H1 (cell line): ENCODE data around the gene DCLK1. TPM values are rescaled to one million over a fixed set of nuclear protein-coding genes. Genes with fewer than 3 reads are reported as not detected.

ENCODE experiments used
- CTCF ChIA-PET: fragments of 300-600 bp; sonication (Branson Sonifier 250); formaldehyde crosslinking; loops from one replicate; lab custom pipeline; 2021; ENCODE audit not compliant: partially characterized antibody; lab: Charles Lee
- POLR2A ChIA-PET: fragments of 300-600 bp; sonication (Branson Sonifier 250); formaldehyde crosslinking; loops from one replicate; lab custom pipeline; 2021; ENCODE audit warnings: inconsistent platforms; ENCODE audit not compliant: partially characterized antibody; lab: Charles Lee
- DNase-seq, 2 experiments: peaks; one replicate each; pipeline versions ENCODE4 v3.0.0 to v3.0.0-alpha.2; 2010 to 2022; ENCODE audit warnings: low spot score in 2 of 2, low read depth in 1 of 2, mixed read lengths in 1 of 2
- FAIRE-seq: peaks from 2 replicates; lab custom pipeline; 2011; peaks lifted over from hg19 to GRCh38; lab: Jason Lieb, UNC
- H2AFZ ChIP-seq: 2 replicates; pipeline ENCODE4 v1.8.1; 2012; ENCODE audit warnings: low read length, inconsistent platforms
- H2AK5ac ChIP-seq: 2 replicates; pipeline ENCODE4 v1.6.1; 2013; ENCODE audit warnings: low read depth, low read length
- H2BK120ac ChIP-seq: replicated peaks from 2 replicates; pipeline ENCODE3; 2013; ENCODE audit warnings: low read depth, low read length, inconsistent platforms
- H2BK12ac ChIP-seq: 2 replicates; pipeline ENCODE4 v1.6.1; 2013; ENCODE audit warnings: low read depth, low read length
- H2BK15ac ChIP-seq: 2 replicates; pipeline ENCODE4 v1.6.1; 2013; ENCODE audit warnings: low read length
- H2BK20ac ChIP-seq: 2 replicates; pipeline ENCODE4 v1.6.1; 2013; ENCODE audit warnings: low read length
- H2BK5ac ChIP-seq: 2 replicates; pipeline ENCODE4 v1.6.1; 2013; ENCODE audit warnings: low read depth, low read length
- H3K14ac ChIP-seq: 2 replicates; pipeline ENCODE4 v1.6.1; 2013; ENCODE audit warnings: inconsistent platforms; ENCODE audit not compliant: insufficient read length
- H3K18ac ChIP-seq: 2 replicates; pipeline ENCODE4 v1.6.1; 2013; ENCODE audit warnings: low read length; ENCODE audit errors: extremely low read depth
- H3K23ac ChIP-seq: 2 replicates; pipeline ENCODE4 v1.6.1; 2013; ENCODE audit warnings: inconsistent platforms; ENCODE audit not compliant: insufficient read length
- H3K23me2 ChIP-seq: 2 replicates; pipeline ENCODE4 v1.6.1; 2013; ENCODE audit warnings: low read depth, low read length
- H3K27ac ChIP-seq: 2 replicates; pipeline ENCODE4 v1.6.1; 2011; ENCODE audit warnings: low read depth, low read length, inconsistent platforms
- H3K27me3 ChIP-seq, 4 experiments: replicated peaks in 1 of 4; 1 replicate in 1 of 4; 2 replicates in 3 of 4; pipeline versions ENCODE4 v1.6.1 to v1.8.1; 2011 to 2013; ENCODE audit warnings: low read length in 3 of 4, mild to moderate bottlenecking in 3 of 4, inconsistent platforms in 2 of 4, mixed read lengths in 2 of 4, moderate library complexity in 1 of 4; ENCODE audit not compliant: control insufficient read depth in 3 of 4, insufficient read depth in 3 of 4; ENCODE audit errors: extremely low read depth in 1 of 4
- H3K36me3 ChIP-seq, 4 experiments: 2 replicates each; pipeline versions ENCODE4 v1.6.1 to v1.8.1; 2011 to 2013; ENCODE audit warnings: mild to moderate bottlenecking in 4 of 4, low read length in 3 of 4, moderate library complexity in 2 of 4, control low read depth in 1 of 4, inconsistent platforms in 1 of 4; ENCODE audit not compliant: insufficient read depth in 4 of 4, control insufficient read depth in 2 of 4
- H3K4ac ChIP-seq: replicated peaks from 2 replicates; pipeline ENCODE3; 2013; ENCODE audit warnings: low read length, low read depth, mixed read lengths, inconsistent platforms; ENCODE audit not compliant: insufficient read length
- H3K4me1 ChIP-seq, 4 experiments: replicated peaks in 1 of 4; 1 replicate in 1 of 4; 2 replicates in 3 of 4; pipeline versions ENCODE4 v1.6.1 to v1.8.1; 2011 to 2013; ENCODE audit warnings: low read length in 3 of 4, inconsistent platforms in 2 of 4, mixed read lengths in 1 of 4; ENCODE audit not compliant: insufficient read depth in 4 of 4, control insufficient read depth in 3 of 4
- H3K4me2 ChIP-seq, 2 experiments: 2 replicates each; pipeline versions ENCODE4 v1.6.1 to v1.8.1; 2011 to 2013; ENCODE audit warnings: low read depth in 2 of 2, low read length in 2 of 2, control low read depth in 1 of 2, inconsistent platforms in 1 of 2, mild to moderate bottlenecking in 1 of 2; ENCODE audit not compliant: insufficient read depth in 1 of 2
- H3K4me3 ChIP-seq, 4 experiments: fragments of 200-600, 300-600 bp in 1 of 4; sonication (generic), shearing (Covaris generic), sonication (Bioruptor Twin) in 1 of 4; 2 replicates each; pipeline versions ENCODE4 v1.5.1 to v1.8.1; 2011 to 2016; ENCODE audit warnings: low read length in 4 of 4, low read depth in 3 of 4, control low read depth in 2 of 4, inconsistent platforms in 2 of 4, mild to moderate bottlenecking in 2 of 4, mixed read lengths in 1 of 4, moderate library complexity in 1 of 4; ENCODE audit not compliant: insufficient read depth in 2 of 4; ENCODE audit errors: extremely low read depth in 1 of 4
- H3K56ac ChIP-seq: replicated peaks from 2 replicates; pipeline ENCODE3; 2013; ENCODE audit warnings: low read depth, mild to moderate bottlenecking, mixed read lengths, low read length, inconsistent platforms; ENCODE audit not compliant: insufficient read length
- H3K79me1 ChIP-seq: 2 replicates; pipeline ENCODE4 v1.6.1; 2013; ENCODE audit warnings: low read depth, low read length, control low read depth
- H3K79me2 ChIP-seq, 2 experiments: 2 replicates each; pipeline versions ENCODE4 v1.6.1 to v1.8.1; 2012 to 2013; ENCODE audit warnings: low read length in 2 of 2, mild to moderate bottlenecking in 2 of 2, inconsistent platforms in 1 of 2; ENCODE audit not compliant: insufficient read depth in 2 of 2, control insufficient read depth in 1 of 2
- H3K9ac ChIP-seq, 4 experiments: replicated peaks in 1 of 4; 1 replicate in 1 of 4; 2 replicates in 3 of 4; pipeline versions ENCODE4 v1.6.1 to v1.8.1; 2011 to 2013; ENCODE audit warnings: low read depth in 3 of 4, low read length in 3 of 4, control low read depth in 2 of 4, mild to moderate bottlenecking in 2 of 4, moderate library complexity in 2 of 4, inconsistent platforms in 1 of 4; ENCODE audit errors: extremely low read depth in 1 of 4
- H3K9me3 ChIP-seq, 2 experiments: 2 replicates each; pipeline versions ENCODE4 v1.6.1 to v1.8.1; 2012 to 2013; ENCODE audit warnings: mild to moderate bottlenecking in 2 of 2, moderate library complexity in 2 of 2, control low read depth in 1 of 2, inconsistent platforms in 1 of 2, low read depth in 1 of 2, low read length in 1 of 2, mixed read lengths in 1 of 2; ENCODE audit not compliant: insufficient read depth in 2 of 2
- H4K20me1 ChIP-seq, 2 experiments: replicated peaks in 1 of 2; 2 replicates each; pipeline versions ENCODE3 to v1.8.1; 2011 to 2013; ENCODE audit warnings: inconsistent platforms in 2 of 2, low read length in 2 of 2, mild to moderate bottlenecking in 1 of 2; ENCODE audit not compliant: insufficient read depth in 2 of 2, control insufficient read depth in 1 of 2
- H4K5ac ChIP-seq: 2 replicates; pipeline ENCODE4 v1.6.1; 2013; ENCODE audit warnings: low read length, low read depth, mixed read lengths, inconsistent platforms; ENCODE audit not compliant: insufficient read length
- H4K8ac ChIP-seq: 2 replicates; pipeline ENCODE4 v1.8.0; 2013; ENCODE audit warnings: mild to moderate bottlenecking, moderate library complexity, low read length, inconsistent platforms; ENCODE audit not compliant: insufficient read depth; ENCODE audit errors: extremely low read depth
- H4K91ac ChIP-seq: replicated peaks from 2 replicates; pipeline ENCODE3; 2013; ENCODE audit warnings: low read length, mixed read lengths, inconsistent platforms; ENCODE audit not compliant: insufficient read length
- CBX5 ChIP-seq: fragments of 300-800, 300-1000 bp; sonication (generic); IDR thresholded peaks from 2 replicates; pipeline ENCODE4 v1.7.1; 2016; ENCODE audit warnings: antibody characterized with exemption, low read length, low read depth
- EGR1 ChIP-seq: IDR thresholded peaks from 2 replicates; pipeline ENCODE4 v1.6.1; 2011; ENCODE audit warnings: low read depth, low read length, borderline replicate concordance
- EP300 ChIP-seq, 2 experiments: IDR thresholded peaks; 1 replicate in 1 of 2; 2 replicates in 1 of 2; pipeline ENCODE4 v1.6.1; 2011 to 2012; ENCODE audit warnings: low read depth in 2 of 2, low read length in 2 of 2, mild to moderate bottlenecking in 2 of 2, borderline replicate concordance in 1 of 2, inconsistent platforms in 1 of 2, moderate library complexity in 1 of 2
- EZH2 ChIP-seq: fragments of 200-600 bp; sonication (generic); IDR thresholded peaks from 2 replicates; pipeline ENCODE4 v1.7.1; 2012; ENCODE audit warnings: low read depth, mild to moderate bottlenecking, moderate library complexity, low read length, inconsistent platforms; ENCODE audit not compliant: severe bottlenecking
- FOSL1 ChIP-seq: IDR thresholded peaks from 2 replicates; pipeline ENCODE4 v1.6.1; 2011; ENCODE audit warnings: mild to moderate bottlenecking, low read depth, low read length, moderate library complexity; ENCODE audit not compliant: insufficient read depth
- JUN ChIP-seq: IDR thresholded peaks from 2 replicates; pipeline ENCODE4 v1.6.1; 2011; ENCODE audit warnings: low read depth, mild to moderate bottlenecking, improper control_type of control experiment, low read length
- POLR2A ChIP-seq, 2 experiments: IDR thresholded peaks; 1 replicate in 1 of 2; 2 replicates in 1 of 2; pipeline ENCODE4 v1.6.1; 2011; ENCODE audit warnings: low read depth in 2 of 2, low read length in 2 of 2, mild to moderate bottlenecking in 2 of 2; ENCODE audit errors: control extremely low read depth in 1 of 2
- RBBP5 ChIP-seq: IDR thresholded peaks from 2 replicates; pipeline ENCODE4 v1.7.1; 2012; ENCODE audit warnings: low read depth, mild to moderate bottlenecking, inconsistent platforms, low read length, moderate library complexity, borderline replicate concordance
- RXRA ChIP-seq: IDR thresholded peaks from 2 replicates; pipeline ENCODE4 v1.6.1; 2011; ENCODE audit warnings: low read depth, mild to moderate bottlenecking, low read length, moderate library complexity; ENCODE audit not compliant: insufficient read depth
- SRF ChIP-seq: IDR thresholded peaks from 2 replicates; pipeline ENCODE4 v1.6.1; 2011; ENCODE audit warnings: mild to moderate bottlenecking, low read depth, low read length, moderate library complexity
- TAF1 ChIP-seq: IDR thresholded peaks from 2 replicates; pipeline ENCODE4 v1.6.1; 2011; ENCODE audit warnings: mild to moderate bottlenecking, low read depth, low read length
- TBP ChIP-seq: IDR thresholded peaks from 2 replicates; pipeline ENCODE4 v1.6.1; 2011; ENCODE audit warnings: low read depth, low read length, improper control_type of control experiment
- ZNF274 ChIP-seq: IDR thresholded peaks from 2 replicates; pipeline ENCODE4 v1.7.0; 2012; ENCODE audit warnings: low read length, borderline replicate concordance; ENCODE audit errors: extremely low read depth
- WGBS, 2 experiments: shearing (Covaris generic) in 1 of 2; methylation state at CpG; one replicate each; pipeline versions ENCODE4 v1.1.6 to v1.1.7; 2013 to 2015; ENCODE audit warnings: low lambda C conversion rate in 2 of 2, mixed read lengths in 2 of 2, inconsistent platforms in 1 of 2, low coverage in 1 of 2, missing lambda C conversion rate in 1 of 2; ENCODE audit not compliant: insufficient replicate concordance in 2 of 2, insufficient coverage in 1 of 2, insufficient read length in 1 of 2; ENCODE audit errors: extremely low coverage in 1 of 2, missing lambda C conversion rate in 1 of 2; 5-methylcytosine and 5-hydroxymethylcytosine counted together
- polyA plus RNA-seq, 7 experiments: library from polyadenylated mRNA; depleted of rRNA in 3 of 7; stranded (reverse) in 5 of 7; unstranded in 2 of 7; fragments of >200 nt in 5 of 7; fragments of 200-250 nt in 2 of 7; gene quantifications; 1 replicate in 5 of 7; 2 replicates in 1 of 7; 4 replicates in 1 of 7; pipeline versions ENCODE4 v1.2.1 to v1.2.3, GENCODE V29; 2011 to 2013; ENCODE audit warnings: missing spikeins in 2 of 7, mixed read lengths in 2 of 7
- total RNA-seq: library from RNA; stranded (reverse); fragmentation: NEBNext Ultra II Directional; extraction: Animal tissue kit (Norgen Biotek cat#: 25700); gene quantifications from 2 replicates; pipeline ENCODE4 v1.2.1, GENCODE V29; 2021
- TF ChIP-seq, protein P1 (sequence below): IDR thresholded peaks from 2 replicates; pipeline ENCODE4 v1.6.1; 2011; ENCODE audit warnings: low read depth, mild to moderate bottlenecking, low read length; ENCODE audit not compliant: insufficient read depth

Gene DCLK1
- total and polyA plus RNA-seq, 2 of the 8 experiments (the other 6 are each of a cell fraction or from before 2014, with no cell fraction given): 22.8 to 41.0 TPM

DNA sequence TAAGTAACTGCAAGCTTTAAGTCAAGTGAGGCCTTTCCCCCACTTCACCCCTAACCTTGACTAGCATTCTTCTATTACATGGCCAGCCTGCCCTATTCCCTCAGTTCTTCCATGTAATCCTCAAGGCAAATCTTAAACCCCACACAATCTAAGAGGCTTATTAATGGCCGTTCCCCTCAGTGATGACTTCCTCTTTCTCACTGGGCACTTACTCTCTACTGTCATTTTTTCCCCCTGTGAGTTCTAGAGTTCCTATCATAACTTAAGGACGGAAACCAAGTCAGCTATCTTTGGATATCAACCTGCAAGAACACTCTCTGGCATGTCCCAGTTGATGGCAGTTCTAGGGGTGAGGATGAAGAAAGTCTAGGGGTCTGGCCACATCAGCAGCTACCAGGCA lies 131.2 kb downstream of the DCLK1 start:
- Histone ChIP-seq H3K14ac (no peak overlapping the region), H2BK12ac (no peak overlapping the region), H2BK15ac (no peak overlapping the region), H2BK20ac (no peak overlapping the region), H3K36me3 (no peaks in the 10 kb centered on the region), H3K79me2 (no peaks in the 10 kb centered on the region), H2AK5ac (no peak overlapping the region), H3K4me2 (no peak overlapping the region), H3K79me1 (no peaks in the 10 kb centered on the region), H2BK120ac (no peak overlapping the region), H3K18ac (no peak overlapping the region), H2AFZ (no peak overlapping the region), H3K9me3 (no peaks in the 10 kb centered on the region), H3K27me3 (peaks cover 0 to 2% (median 0%) of the 10 kb centered on the region in 4 experiments; a peak in 1 of 7 replicates), H3K4me3 (no peak overlapping the region), H3K4ac (no peak overlapping the region), H4K91ac (no peak overlapping the region), H4K8ac (no peak overlapping the region), H3K23me2 (no peaks in the 10 kb centered on the region), H4K5ac (no peak overlapping the region), H4K20me1 (no peaks in the 10 kb centered on the region), H3K27ac (no peak overlapping the region), H3K23ac (no peak overlapping the region), H3K56ac (no peak overlapping the region), H3K9ac (no peak overlapping the region), H2BK5ac (no peak overlapping the region), H3K4me1 (peaks cover 0 to 5% (median 0%) of the 10 kb centered on the region in 4 experiments; a peak in 2 of 7 replicates)
- ChIA-PET CTCF (no interaction called here), POLR2A (no interaction called here)
- no peak for DNase-seq
- no peak for FAIRE-seq
- 77% methylated on average over 2 of the region's 2 CpGs; no CpG with 5 or more reads in 1 of the 2 experiments for WGBS, 2 experiments
- TF ChIP-seq TBP (no peak), CBX5 (no peak), POLR2A (IDR thresholded peaks at IDR 0.05; ENCODE audit: control extremely low read depth in 1 of 2, low read depth in 2 of 2, low read length in 2 of 2) (no peak), EP300 (IDR thresholded peaks at IDR 0.05; ENCODE audit: borderline replicate concordance in 1 of 2, low read depth in 2 of 2, low read length in 2 of 2) (no peak), FOSL1 (no peak), ZNF274 (no peak), JUN (no peak), EZH2 (no peak), EGR1 (no peak), RXRA (no peak), TAF1 (no peak), SRF (no peak), RBBP5 (no peak)
- TF ChIP-seq, protein P1, sequence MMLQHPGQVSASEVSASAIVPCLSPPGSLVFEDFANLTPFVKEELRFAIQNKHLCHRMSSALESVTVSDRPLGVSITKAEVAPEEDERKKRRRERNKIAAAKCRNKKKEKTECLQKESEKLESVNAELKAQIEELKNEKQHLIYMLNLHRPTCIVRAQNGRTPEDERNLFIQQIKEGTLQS: no peak
